A549 (cell line): ENCODE results near the gene LIPI. TPM values are rescaled to one million over a fixed set of nuclear protein-coding genes. Genes with fewer than 3 reads are reported as not detected.
"Not testable (repeated sequence)": the region's sequence is repeated elsewhere in the genome, so short reads cannot be mapped to it uniquely, and the experiment has no call there.

ENCODE experiments used
- ATAC-seq, 2 experiments: fragments of 200-7000 bp in 1 of 2; fragments of >200 bp in 1 of 2; cut with Nextera tagmentation in 1 of 2; cut with Tn5 transposase in 1 of 2; 3 replicates each; pipeline versions ENCODE4 v1.8.0 to v1.9.1; 2018 to 2020; ENCODE audit warnings: mild to moderate bottlenecking in 1 of 2, moderate library complexity in 1 of 2
- CTCF ChIA-PET: fragments of 300-600 bp; sonication (Branson Sonifier 250); formaldehyde crosslinking; extraction: SDS; loops from one replicate; lab custom pipeline; 2021; ENCODE audit warnings: antibody characterized with exemption, inconsistent platforms; lab: Yijun Ruan, JAX
- POLR2A ChIA-PET: fragments of 350-600 bp; formaldehyde crosslinking; extraction: SDS; loops from one replicate; lab custom pipeline; 2021; ENCODE audit warnings: antibody characterized with exemption, inconsistent platforms; lab: Yijun Ruan, JAX
- DNase-seq, 2 experiments: peaks; one replicate each; pipeline versions ENCODE4 v3.0.0 to v3.0.0-alpha.2; 2011 to 2016; ENCODE audit warnings: low read depth in 1 of 2, low spot score in 1 of 2
- FAIRE-seq: peaks from 2 replicates; lab custom pipeline; 2011; peaks lifted over from hg19 to GRCh38; lab: Jason Lieb, UNC
- H3K27ac ChIP-seq, 2 experiments: fragments of >200 bp; sonication (Bioruptor Twin); formaldehyde crosslinking; 3 replicates each; pipeline ENCODE4 v1.5.1; 2016 to 2017
- H3K4me1 ChIP-seq: fragments of >200 bp; sonication (Bioruptor Twin); formaldehyde crosslinking; 3 replicates; pipeline ENCODE4 v1.6.1; 2016
- H3K4me2 ChIP-seq: fragments of >200 bp; sonication (Bioruptor Twin); formaldehyde crosslinking; 3 replicates; pipeline ENCODE4 v1.6.1; 2016
- H3K4me3 ChIP-seq: fragments of >200 bp; sonication (Bioruptor Twin); formaldehyde crosslinking; 3 replicates; pipeline ENCODE4 v1.5.1; 2016
- H3K9me3 ChIP-seq: fragments of >200 bp; sonication (Bioruptor Twin); formaldehyde crosslinking; 3 replicates; pipeline ENCODE4 v1.6.1; 2016
- BHLHE40 ChIP-seq: IDR thresholded peaks from 2 replicates; pipeline ENCODE4 v1.6.1; 2012; ENCODE audit warnings: low read depth, low read length, inconsistent platforms
- CBX2 ChIP-seq: fragments of 200-600 bp; sonication (generic); IDR thresholded peaks from 2 replicates; pipeline ENCODE4 v1.6.1; 2016; ENCODE audit warnings: low read depth, mild to moderate bottlenecking, borderline replicate concordance
- CEBPB ChIP-seq, 2 experiments: fragments of >200 bp in 1 of 2; sonication (Bioruptor Twin) in 1 of 2; formaldehyde crosslinking in 1 of 2; IDR thresholded peaks; 2 replicates each; pipeline ENCODE4 v1.6.1; 2012 to 2016
- CHD2 ChIP-seq: fragments of 150-350 bp; IDR thresholded peaks from 2 replicates; pipeline ENCODE4 v1.6.1; 2014; ENCODE audit warnings: low read length; ENCODE audit not compliant: partially characterized antibody
- EHMT2 ChIP-seq: fragments of 200-600 bp; sonication (generic); IDR thresholded peaks from 2 replicates; pipeline ENCODE4 v1.6.1; 2016; ENCODE audit warnings: antibody characterized with exemption, low read depth, mild to moderate bottlenecking, moderate library complexity
- EP300 ChIP-seq, 2 experiments: fragments of >200 bp; sonication (Bioruptor Twin); formaldehyde crosslinking; IDR thresholded peaks; 2 replicates in 1 of 2; 3 replicates in 1 of 2; pipeline ENCODE4 v1.6.1; 2016 to 2017
- ESRRA ChIP-seq: fragments of 150-350 bp; IDR thresholded peaks from 2 replicates; pipeline ENCODE4 v1.6.1; 2014; ENCODE audit warnings: mild to moderate bottlenecking, low read length, borderline replicate concordance
- FOSB ChIP-seq: fragments of 250-450 bp; sonication (Bioruptor Pico); IDR thresholded peaks from 2 replicates; pipeline ENCODE4 v1.5.0; 2020; ENCODE audit warnings: mild to moderate bottlenecking, moderate library complexity
- FOSL2 ChIP-seq, 2 experiments: fragments of 450-650 bp in 1 of 2; fragments of >200 bp in 1 of 2; sonication (Bioruptor Twin) in 1 of 2; formaldehyde crosslinking; IDR thresholded peaks; 2 replicates each; pipeline versions ENCODE4 v1.5.0 to v1.6.1; 2016 to 2020; ENCODE audit warnings: mild to moderate bottlenecking in 1 of 2, moderate library complexity in 1 of 2
- FOXS1 ChIP-seq: fragments of 250-450 bp; sonication (Bioruptor Pico); IDR thresholded peaks from 2 replicates; pipeline ENCODE4 v1.5.0; 2020; ENCODE audit warnings: mild to moderate bottlenecking, moderate library complexity
- GATA3 ChIP-seq: IDR thresholded peaks from 2 replicates; pipeline ENCODE4 v1.6.1; 2012; ENCODE audit warnings: borderline replicate concordance
- HOXA7 ChIP-seq: fragments of 250-450 bp; sonication (Bioruptor Pico); IDR thresholded peaks from 2 replicates; pipeline ENCODE4 v1.5.0; 2020; ENCODE audit warnings: mild to moderate bottlenecking, moderate library complexity
- MAZ ChIP-seq: fragments of 150-350 bp; IDR thresholded peaks from 2 replicates; pipeline ENCODE4 v1.6.1; 2014; ENCODE audit warnings: antibody characterized with exemption, low read depth, low read length, borderline replicate concordance
- POLR2AphosphoS2 ChIP-seq: conservative IDR thresholded peaks from 2 replicates; pipeline ENCODE4 v1.6.1; 2012; ENCODE audit warnings: low read length, improper control_type of control experiment, inconsistent platforms
- RARB ChIP-seq: fragments of 250-450 bp; sonication (Bioruptor Pico); IDR thresholded peaks from 2 replicates; pipeline ENCODE4 v1.8.0; 2021; ENCODE audit warnings: mild to moderate bottlenecking, moderate library complexity
- RCOR1 ChIP-seq: fragments of 150-350 bp; IDR thresholded peaks from 2 replicates; pipeline ENCODE4 v1.6.1; 2014; ENCODE audit warnings: antibody characterized with exemption, low read length, low read depth
- SMC3 ChIP-seq: fragments of >200 bp; sonication (Bioruptor Twin); formaldehyde crosslinking; IDR thresholded peaks from 3 replicates; pipeline ENCODE4 v1.6.1; 2018; ENCODE audit warnings: inconsistent platforms
- WGBS: methylation state at CpG from one replicate; pipeline ENCODE4 v1.1.6; 2017; ENCODE audit errors: missing lambda C conversion rate; 5-methylcytosine and 5-hydroxymethylcytosine counted together
- polyA plus RNA-seq, 4 experiments: library from polyadenylated mRNA; depleted of rRNA in 3 of 4; stranded (reverse); fragments of >200 nt; fragmentation: RNase III in 1 of 4; extraction: RNeasy Plus Mini Kit Qiagen cat#74134 plus additional on column Dnase treatment in 1 of 4; gene quantifications; 2 replicates in 3 of 4; 3 replicates in 1 of 4; pipeline ENCODE4 v1.2.3, GENCODE V29; 2011 to 2017
- TF ChIP-seq, protein P1 (sequence below): fragments of >200 bp; sonication (Bioruptor Twin); formaldehyde crosslinking; IDR thresholded peaks from 2 replicates; pipeline ENCODE4 v1.6.1; 2016
- TF ChIP-seq, protein P2 (sequence below): fragments of 450-650 bp; IDR thresholded peaks from 2 replicates; pipeline ENCODE4 v1.6.1; 2014; ENCODE audit warnings: antibody characterized with exemption
- TF ChIP-seq, protein P3 (sequence below): fragments of 200-600 bp; sonication (generic); IDR thresholded peaks from 2 replicates; pipeline ENCODE4 v1.6.1; 2016; ENCODE audit warnings: antibody characterized with exemption, mild to moderate bottlenecking, moderate library complexity
- TF ChIP-seq, protein P4 (sequence below): fragments of >200 bp; sonication (Bioruptor Twin); formaldehyde crosslinking; IDR thresholded peaks from 3 replicates; pipeline ENCODE4 v1.6.1; 2016
- TF ChIP-seq, protein P5 (sequence below): fragments of 250-450 bp; sonication (Bioruptor Pico); IDR thresholded peaks from 2 replicates; pipeline ENCODE4 v1.5.0; 2021; ENCODE audit warnings: mild to moderate bottlenecking, moderate library complexity, borderline replicate concordance

The LIPI gene
- polyA plus RNA-seq, 2 of the 4 experiments (the other 2 are of a cell fraction): not detected

DNA sequence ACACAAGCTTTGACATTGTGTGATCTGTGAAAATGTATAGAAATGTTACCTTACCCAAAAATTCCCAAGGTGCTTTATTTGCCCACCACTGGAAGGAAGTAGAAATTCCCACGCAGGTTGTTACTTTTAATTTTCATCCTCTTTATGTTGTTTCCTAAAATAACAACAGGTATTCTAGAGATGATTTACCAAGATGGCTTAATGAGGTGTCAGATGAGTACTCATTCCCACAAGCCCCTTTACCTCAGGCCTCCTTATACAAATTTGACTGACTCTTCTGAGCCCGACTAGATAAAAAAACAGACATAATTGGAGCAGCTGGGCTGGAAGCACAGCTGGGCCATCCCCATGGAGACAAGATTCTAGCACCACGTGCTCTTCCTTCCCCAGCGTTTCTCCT is 114.6 kb downstream of the LIPI start (continued):
- TF ChIP-seq POLR2AphosphoS2 (no peak), CHD2 (no peak)

DNA sequence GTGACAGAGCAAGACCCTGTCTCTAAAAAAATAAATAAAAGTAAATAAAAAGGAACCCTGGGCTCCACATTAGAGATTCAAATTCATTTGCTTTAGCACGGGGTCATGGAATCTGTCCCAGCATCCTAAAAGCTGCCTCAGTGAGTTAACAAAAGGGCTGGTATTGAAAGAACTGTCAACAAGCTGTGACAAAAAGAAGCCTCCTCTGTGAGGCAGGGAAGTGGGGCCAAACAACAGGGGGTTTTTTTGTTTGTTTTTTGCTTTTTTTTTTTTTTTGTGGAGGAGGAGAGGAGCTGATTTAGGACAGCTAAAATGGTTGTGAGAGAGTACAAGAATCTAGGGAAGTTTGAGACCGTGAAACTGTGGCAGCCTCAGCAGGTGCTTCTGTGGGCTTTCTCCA is 115.7 kb downstream of the LIPI start:
- DNase-seq: no peak
- Histone ChIP-seq H3K27ac (no peak overlapping the region), H3K4me1 (no peaks in the 10 kb centered on the region), H3K4me3 (no peak overlapping the region), H3K4me2 (no peak overlapping the region), H3K9me3 (no peaks in the 10 kb centered on the region)
- TF ChIP-seq FOSB (CRISPR knock-in tag): no peak
- no peak for TF ChIP-seq HOXA7 (CRISPR knock-in tag)
- TF ChIP-seq, protein P1, sequence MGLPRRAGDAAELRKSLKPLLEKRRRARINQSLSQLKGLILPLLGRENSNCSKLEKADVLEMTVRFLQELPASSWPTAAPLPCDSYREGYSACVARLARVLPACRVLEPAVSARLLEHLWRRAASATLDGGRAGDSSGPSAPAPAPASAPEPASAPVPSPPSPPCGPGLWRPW: no peak
- no peak for TF ChIP-seq FOSL2 (IDR thresholded peaks at IDR 0.05)
- TF ChIP-seq FOSL2 (CRISPR knock-in tag; IDR thresholded peaks at IDR 0.05): no peak
- no peak for TF ChIP-seq FOXS1 (CRISPR knock-in tag)
- TF ChIP-seq, protein P2, sequence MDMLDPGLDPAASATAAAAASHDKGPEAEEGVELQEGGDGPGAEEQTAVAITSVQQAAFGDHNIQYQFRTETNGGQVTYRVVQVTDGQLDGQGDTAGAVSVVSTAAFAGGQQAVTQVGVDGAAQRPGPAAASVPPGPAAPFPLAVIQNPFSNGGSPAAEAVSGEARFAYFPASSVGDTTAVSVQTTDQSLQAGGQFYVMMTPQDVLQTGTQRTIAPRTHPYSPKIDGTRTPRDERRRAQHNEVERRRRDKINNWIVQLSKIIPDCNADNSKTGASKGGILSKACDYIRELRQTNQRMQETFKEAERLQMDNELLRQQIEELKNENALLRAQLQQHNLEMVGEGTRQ: no peak
- no peak for TF ChIP-seq CBX2
- TF ChIP-seq SMC3: no peak
- no peak for TF ChIP-seq RCOR1
- TF ChIP-seq, protein P3, sequence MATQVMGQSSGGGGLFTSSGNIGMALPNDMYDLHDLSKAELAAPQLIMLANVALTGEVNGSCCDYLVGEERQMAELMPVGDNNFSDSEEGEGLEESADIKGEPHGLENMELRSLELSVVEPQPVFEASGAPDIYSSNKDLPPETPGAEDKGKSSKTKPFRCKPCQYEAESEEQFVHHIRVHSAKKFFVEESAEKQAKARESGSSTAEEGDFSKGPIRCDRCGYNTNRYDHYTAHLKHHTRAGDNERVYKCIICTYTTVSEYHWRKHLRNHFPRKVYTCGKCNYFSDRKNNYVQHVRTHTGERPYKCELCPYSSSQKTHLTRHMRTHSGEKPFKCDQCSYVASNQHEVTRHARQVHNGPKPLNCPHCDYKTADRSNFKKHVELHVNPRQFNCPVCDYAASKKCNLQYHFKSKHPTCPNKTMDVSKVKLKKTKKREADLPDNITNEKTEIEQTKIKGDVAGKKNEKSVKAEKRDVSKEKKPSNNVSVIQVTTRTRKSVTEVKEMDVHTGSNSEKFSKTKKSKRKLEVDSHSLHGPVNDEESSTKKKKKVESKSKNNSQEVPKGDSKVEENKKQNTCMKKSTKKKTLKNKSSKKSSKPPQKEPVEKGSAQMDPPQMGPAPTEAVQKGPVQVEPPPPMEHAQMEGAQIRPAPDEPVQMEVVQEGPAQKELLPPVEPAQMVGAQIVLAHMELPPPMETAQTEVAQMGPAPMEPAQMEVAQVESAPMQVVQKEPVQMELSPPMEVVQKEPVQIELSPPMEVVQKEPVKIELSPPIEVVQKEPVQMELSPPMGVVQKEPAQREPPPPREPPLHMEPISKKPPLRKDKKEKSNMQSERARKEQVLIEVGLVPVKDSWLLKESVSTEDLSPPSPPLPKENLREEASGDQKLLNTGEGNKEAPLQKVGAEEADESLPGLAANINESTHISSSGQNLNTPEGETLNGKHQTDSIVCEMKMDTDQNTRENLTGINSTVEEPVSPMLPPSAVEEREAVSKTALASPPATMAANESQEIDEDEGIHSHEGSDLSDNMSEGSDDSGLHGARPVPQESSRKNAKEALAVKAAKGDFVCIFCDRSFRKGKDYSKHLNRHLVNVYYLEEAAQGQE: no peak
- no peak for ATAC-seq
- ChIA-PET CTCF (interaction anchor here (0.6 kb wide), 1 partner anchor 28 kb away, joined by 4 read pairs; no protein-coding TSS in a partner anchor), POLR2A (no interaction called here)
- FAIRE-seq: no peak
- 58% methylated on average over 2 of the region's 2 CpGs for WGBS

DNA sequence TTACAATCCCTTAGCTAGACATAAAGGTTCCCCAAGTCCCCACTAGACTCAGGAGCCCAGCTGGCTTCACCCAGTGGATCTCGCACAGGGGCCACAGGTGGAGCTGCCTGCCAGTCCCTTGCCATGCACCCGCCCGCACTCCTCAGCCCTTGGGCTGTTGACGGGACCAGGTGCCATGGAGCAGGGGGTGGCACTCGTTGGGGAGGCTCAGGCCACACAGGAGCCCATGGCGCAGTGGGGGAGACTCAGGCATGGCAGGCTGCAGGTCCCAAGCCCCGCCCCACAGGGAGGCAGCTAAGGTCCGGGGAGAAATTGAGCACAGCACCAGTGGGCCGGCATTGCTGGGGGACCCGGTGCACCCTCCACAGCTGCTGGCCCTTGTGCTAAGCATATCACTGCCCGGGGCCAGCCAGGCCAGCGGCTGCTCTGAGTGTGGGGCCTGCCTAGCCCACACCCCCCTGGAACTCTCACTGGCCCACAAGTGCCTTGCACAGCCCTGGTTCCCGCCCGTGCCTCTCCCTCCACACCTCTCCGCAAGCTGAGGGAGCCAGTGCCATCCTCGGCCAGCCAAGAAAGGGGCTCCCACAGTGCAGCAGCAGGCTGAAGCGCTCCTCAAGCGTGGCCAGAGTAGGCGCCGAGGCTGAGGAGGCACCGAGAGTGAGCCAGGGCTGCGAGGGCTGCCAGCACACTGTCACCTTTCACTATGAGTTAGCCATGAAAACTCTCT is 117.8 kb downstream of the LIPI start:
- FAIRE-seq (no peak), ATAC-seq (no peak), DNase-seq (no peak)
- TF ChIP-seq BHLHE40: no peak
- no peak for TF ChIP-seq RARB (CRISPR knock-in tag)
- TF ChIP-seq ESRRA: no peak
- TF ChIP-seq CEBPB (IDR thresholded peaks at IDR 0.05): no peak
- TF ChIP-seq FOSB (CRISPR knock-in tag): no peak
- no peak for TF ChIP-seq GATA3
- TF ChIP-seq EHMT2: no peak
- TF ChIP-seq, protein P4, sequence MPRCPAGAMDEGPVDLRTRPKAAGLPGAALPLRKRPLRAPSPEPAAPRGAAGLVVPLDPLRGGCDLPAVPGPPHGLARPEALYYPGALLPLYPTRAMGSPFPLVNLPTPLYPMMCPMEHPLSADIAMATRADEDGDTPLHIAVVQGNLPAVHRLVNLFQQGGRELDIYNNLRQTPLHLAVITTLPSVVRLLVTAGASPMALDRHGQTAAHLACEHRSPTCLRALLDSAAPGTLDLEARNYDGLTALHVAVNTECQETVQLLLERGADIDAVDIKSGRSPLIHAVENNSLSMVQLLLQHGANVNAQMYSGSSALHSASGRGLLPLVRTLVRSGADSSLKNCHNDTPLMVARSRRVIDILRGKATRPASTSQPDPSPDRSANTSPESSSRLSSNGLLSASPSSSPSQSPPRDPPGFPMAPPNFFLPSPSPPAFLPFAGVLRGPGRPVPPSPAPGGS: no peak
- TF ChIP-seq, protein P5, sequence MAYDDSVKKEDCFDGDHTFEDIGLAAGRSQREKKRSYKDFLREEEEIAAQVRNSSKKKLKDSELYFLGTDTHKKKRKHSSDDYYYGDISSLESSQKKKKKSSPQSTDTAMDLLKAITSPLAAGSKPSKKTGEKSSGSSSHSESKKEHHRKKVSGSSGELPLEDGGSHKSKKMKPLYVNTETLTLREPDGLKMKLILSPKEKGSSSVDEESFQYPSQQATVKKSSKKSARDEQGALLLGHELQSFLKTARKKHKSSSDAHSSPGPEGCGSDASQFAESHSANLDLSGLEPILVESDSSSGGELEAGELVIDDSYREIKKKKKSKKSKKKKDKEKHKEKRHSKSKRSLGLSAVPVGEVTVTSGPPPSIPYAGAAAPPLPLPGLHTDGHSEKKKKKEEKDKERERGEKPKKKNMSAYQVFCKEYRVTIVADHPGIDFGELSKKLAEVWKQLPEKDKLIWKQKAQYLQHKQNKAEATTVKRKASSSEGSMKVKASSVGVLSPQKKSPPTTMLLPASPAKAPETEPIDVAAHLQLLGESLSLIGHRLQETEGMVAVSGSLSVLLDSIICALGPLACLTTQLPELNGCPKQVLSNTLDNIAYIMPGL (CRISPR knock-in tag): no peak
- TF ChIP-seq CBX2: no peak
- TF ChIP-seq EP300 (IDR thresholded peaks at IDR 0.05): no peak
- no peak for TF ChIP-seq MAZ
- ChIA-PET CTCF (no interaction called here), POLR2A (no interaction called here)
- Histone ChIP-seq H3K4me3 (no peak overlapping the region), H3K4me2 (no peak overlapping the region), H3K27ac (no peak overlapping the region), H3K4me1 (no peaks in the 10 kb centered on the region), H3K9me3 (no peaks in the 10 kb centered on the region)
- 83% methylated on average over 3 of the region's 22 CpGs for WGBS

DNA sequence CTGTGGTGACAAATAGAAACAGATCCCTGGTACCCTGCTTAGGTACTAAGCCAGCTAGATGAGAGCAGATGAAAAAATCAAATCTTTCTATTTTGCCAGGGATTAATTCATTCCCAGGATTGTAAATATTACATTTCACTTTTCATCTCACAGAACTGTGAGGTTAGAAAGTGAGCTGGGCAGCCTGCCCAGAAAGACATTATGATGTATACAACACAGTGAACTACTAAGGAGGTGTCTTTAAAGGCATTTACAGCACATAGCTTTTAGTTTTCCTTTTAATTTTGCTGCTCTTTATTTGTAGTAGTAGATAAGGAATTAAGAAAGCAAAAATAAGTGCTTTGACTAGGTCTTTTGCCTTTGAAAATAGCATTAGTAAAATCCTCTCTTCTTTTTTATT is 120.6 kb downstream of the LIPI start:
- H3K4me1 ChIP-seq, H3K4me3 ChIP-seq, POLR2A ChIA-PET, DNase-seq, H3K27ac ChIP-seq, H3K9me3 ChIP-seq, H3K4me2 ChIP-seq, ATAC-seq, FAIRE-seq, CTCF ChIA-PET: not testable (repeated sequence)
